Measurements from ENCODE around the gene SCN9A. TPM values are rescaled to one million over a fixed set of nuclear protein-coding genes. Genes with fewer than 3 reads are reported as not detected.

The SCN9A gene
- total and polyA plus RNA-seq, 2 of the 8 experiments (the other 6 are each of a cell fraction or from before 2014, with no cell fraction given) = 1.6 to 6.2 TPM

- no peak overlapping the region for H4K5ac ChIP-seq (ENCODE audit: insufficient read length, low read depth, low read length)
Observed at GRCh38 chr2:166372046-166372445, 3.7 kb downstream of the SCN9A start.

More at GRCh38 chr2:166372046-166372445, 3.7 kb downstream of the SCN9A start:
- H3K4me2 ChIP-seq (ENCODE audit: insufficient read depth in 1 of 2, low read depth in 2 of 2, low read length in 2 of 2) = no peak overlapping the region; a peak in 1 of 4 replicates
- H3K79me1 ChIP-seq (ENCODE audit: low read depth, low read length) = no peaks in the 10 kb centered on the region
- DNase-seq (ENCODE audit: low read depth in 1 of 2, low spot score in 2 of 2) (no peak), FAIRE-seq (no peak)
- no peak overlapping the region for H4K91ac ChIP-seq (replicated peaks; ENCODE audit: insufficient read length, low read length)
- H2AK5ac ChIP-seq (ENCODE audit: low read depth, low read length) = no peak overlapping the region
- no peaks in the 10 kb centered on the region for H3K9me3 ChIP-seq (ENCODE audit: insufficient read depth in 2 of 2, low read depth in 1 of 2, low read length in 1 of 2)
- no peak overlapping the region for H2AFZ ChIP-seq (ENCODE audit: low read length)
- TF ChIP-seq HDAC6 (IDR thresholded peaks at IDR 0.05; ENCODE audit: low read depth, low read length) = no peak
- no peak for TF ChIP-seq TEAD4 (IDR thresholded peaks at IDR 0.05; ENCODE audit: low read depth, low read length)
- TF ChIP-seq BRCA1 (IDR thresholded peaks at IDR 0.05; ENCODE audit: low read depth, low read length) = no peak
- TF ChIP-seq POU5F1 (IDR thresholded peaks at IDR 0.05; ENCODE audit: low read depth, low read length) = no peak
- TF ChIP-seq POLR2AphosphoS5 (IDR thresholded peaks at IDR 0.05; ENCODE audit: low read depth, low read length) = no peak
- no peak for TF ChIP-seq JUND (IDR thresholded peaks at IDR 0.05; ENCODE audit: low read length)
- TF ChIP-seq SRF (IDR thresholded peaks at IDR 0.05; ENCODE audit: low read depth, low read length) = no peak
- TF ChIP-seq SP2 (IDR thresholded peaks at IDR 0.05; ENCODE audit: low read length) = no peak
- TF ChIP-seq RBBP5 (IDR thresholded peaks at IDR 0.05; ENCODE audit: borderline replicate concordance, low read depth, low read length) = no peak
- TF ChIP-seq SP4 (IDR thresholded peaks at IDR 0.05; ENCODE audit: low read length) = no peak
- no peak for TF ChIP-seq MAX (IDR thresholded peaks at IDR 0.05)
- no peak for TF ChIP-seq FOSL1 (IDR thresholded peaks at IDR 0.05; ENCODE audit: insufficient read depth, low read depth, low read length)
- no peak for TF ChIP-seq POLR2A (IDR thresholded peaks at IDR 0.05; ENCODE audit: control extremely low read depth in 1 of 2, low read depth in 2 of 2, low read length in 2 of 2)
- no peak for TF ChIP-seq TAF1 (IDR thresholded peaks at IDR 0.05; ENCODE audit: low read depth, low read length)
- no peak for TF ChIP-seq SP1 (IDR thresholded peaks at IDR 0.05; ENCODE audit: low read depth, low read length)
- TF ChIP-seq SUZ12 (IDR thresholded peaks at IDR 0.05; ENCODE audit: low read length) = no peak
- TF ChIP-seq KDM4A (IDR thresholded peaks at IDR 0.05; ENCODE audit: low read depth, low read length, severe bottlenecking) = no peak
- no peak overlapping the region for H2BK12ac ChIP-seq (ENCODE audit: low read depth, low read length)
- H2BK20ac ChIP-seq (ENCODE audit: low read length) = no peak overlapping the region
- no peaks in the 10 kb centered on the region; a peak in 1 of 7 replicates for H3K27me3 ChIP-seq (replicated peaks in 1 of 4; ENCODE audit: control insufficient read depth in 3 of 4, extremely low read depth in 1 of 4, insufficient read depth in 3 of 4, low read length in 3 of 4)
- no peaks in the 10 kb centered on the region for H4K20me1 ChIP-seq (replicated peaks in 1 of 2; ENCODE audit: control insufficient read depth in 1 of 2, insufficient read depth in 2 of 2, low read length in 2 of 2)
- no peak overlapping the region for H3K9ac ChIP-seq (replicated peaks in 1 of 4; ENCODE audit: extremely low read depth in 1 of 4, low read depth in 3 of 4, low read length in 3 of 4)
- H3K4me3 ChIP-seq (ENCODE audit: extremely low read depth in 1 of 4, insufficient read depth in 2 of 4, low read depth in 3 of 4, low read length in 4 of 4) = no peak overlapping the region
- ChIA-PET POLR2A (ENCODE audit: partially characterized antibody) (no interaction called here), CTCF (ENCODE audit: partially characterized antibody) (interaction anchor here (1.0 kb wide), 1 partner anchor 11 kb away, joined by 7 read pairs; no protein-coding TSS in a partner anchor)
- H3K27ac ChIP-seq (ENCODE audit: low read depth, low read length) = no peak overlapping the region
- H2BK120ac ChIP-seq (replicated peaks; ENCODE audit: low read depth, low read length) = no peak overlapping the region
- H2BK15ac ChIP-seq (ENCODE audit: low read length) = no peak overlapping the region
- WGBS, 2 experiments (ENCODE audit: extremely low coverage in 1 of 2, insufficient coverage in 1 of 2, insufficient read length in 1 of 2, insufficient replicate concordance in 2 of 2, low coverage in 1 of 2, low lambda C conversion rate in 2 of 2, missing lambda C conversion rate in 1 of 2) = 89% methylated on average over 2 of the region's 2 CpGs; no CpG with 5 or more reads in 1 of the 2 experiments
- no peak overlapping the region for H3K56ac ChIP-seq (replicated peaks; ENCODE audit: insufficient read length, low read depth, low read length)
- H3K18ac ChIP-seq (ENCODE audit: extremely low read depth, low read length) = peak overlapping the region; percentile 3; the same call in 1 of the 2 replicates
- no peaks in the 10 kb centered on the region for H3K36me3 ChIP-seq (ENCODE audit: control insufficient read depth in 2 of 4, insufficient read depth in 4 of 4, low read length in 3 of 4)
- H2BK5ac ChIP-seq (ENCODE audit: low read depth, low read length) = no peak overlapping the region
- no peak overlapping the region for H3K4ac ChIP-seq (replicated peaks; ENCODE audit: insufficient read length, low read depth, low read length)
- peaks cover 0 to 13% (median 8%) of the 10 kb centered on the region in 4 experiments; a peak in 5 of 7 replicates for H3K4me1 ChIP-seq (replicated peaks in 1 of 4; ENCODE audit: control insufficient read depth in 3 of 4, insufficient read depth in 4 of 4, low read length in 3 of 4)
- peaks cover 13% of the 10 kb centered on the region for H3K23me2 ChIP-seq (ENCODE audit: low read depth, low read length)
- H4K8ac ChIP-seq (ENCODE audit: extremely low read depth, insufficient read depth, low read length) = no peak overlapping the region
- no peaks in the 10 kb centered on the region; a peak in 1 of 4 replicates for H3K79me2 ChIP-seq (ENCODE audit: control insufficient read depth in 1 of 2, insufficient read depth in 2 of 2, low read length in 2 of 2)
- H3K14ac ChIP-seq (ENCODE audit: insufficient read length) = no peak overlapping the region
- H3K23ac ChIP-seq (ENCODE audit: insufficient read length) = no peak overlapping the region

Measured in H1 (cell line).